GM10248 (cell line): ENCODE results near the gene STMP1.

ENCODE experiments used
- CTCF ChIA-PET: fragments of 300-600 bp; sonication (Branson Sonifier 250); formaldehyde crosslinking; extraction: SDS; loops from one replicate; lab custom pipeline; 2021; ENCODE audit warnings: antibody characterized with exemption; lab: Yijun Ruan, JAX
- POLR2A ChIA-PET: fragments of 350-650 bp; sonication (Branson Sonifier 250); formaldehyde crosslinking; extraction: SDS; loops from one replicate; lab custom pipeline; 2020; ENCODE audit warnings: antibody characterized with exemption; lab: Yijun Ruan, JAX
- DNase-seq: peaks from one replicate; pipeline ENCODE4 v3.0.0; 2012; ENCODE audit errors: extremely low spot score
- CTCF ChIP-seq: IDR thresholded peaks from 2 replicates; pipeline ENCODE4 v1.5.1; 2012; ENCODE audit warnings: mild to moderate bottlenecking, low read depth; ENCODE audit errors: extremely low read depth, missing control alignments, control extremely low read depth

Gene STMP1

GRCh38 chr7:135648235-135648634 lies 14.1 kb upstream of the STMP1 start:
- ChIA-PET CTCF (interaction anchor here (1.0 to 9.0 kb wide), 7 partner anchors 13 to 374 kb away, joined by 3 to 109 read pairs (median 34); partner anchors contain the start of gene STMP1), POLR2A (no interaction called here)
- DNase-seq, result no peak
- TF ChIP-seq CTCF, result no peak

DNA sequence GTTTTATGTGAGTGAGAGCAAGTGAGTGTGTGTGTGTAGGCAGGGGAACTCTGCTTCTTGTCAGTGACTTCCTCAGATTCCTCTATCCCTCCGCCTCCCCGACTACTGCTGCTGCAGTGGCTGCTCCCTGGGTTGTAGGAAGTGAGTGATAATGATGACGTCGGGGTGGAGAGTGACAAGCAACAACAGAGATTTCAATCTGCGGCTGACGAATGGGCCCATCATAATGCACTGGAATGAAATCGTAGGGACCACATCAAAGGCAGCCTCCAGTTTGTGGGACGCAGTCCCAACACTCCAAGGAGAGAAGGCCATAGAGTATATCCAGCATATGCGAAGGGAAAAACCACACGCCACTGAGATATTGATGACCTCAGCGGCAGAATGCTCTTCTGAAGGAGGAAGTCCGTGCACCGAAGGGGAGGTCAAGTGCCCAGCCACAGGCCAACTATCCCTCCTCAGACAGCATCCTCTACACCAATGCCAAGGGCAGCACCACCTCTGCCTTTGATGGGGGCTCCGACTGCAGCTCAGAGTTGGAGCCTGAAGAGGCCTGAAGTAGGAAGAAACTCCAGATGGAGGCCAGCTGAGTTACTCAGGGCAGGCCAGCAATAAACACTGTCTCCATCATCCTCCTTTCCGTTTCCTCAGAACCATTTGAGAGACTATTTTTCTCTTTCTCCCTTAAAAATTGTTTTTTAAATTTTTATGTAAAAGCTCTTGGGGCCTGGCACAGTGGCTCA lies 11.3 kb upstream of the STMP1 start:
- ChIA-PET POLR2A (no interaction called here), CTCF (interaction anchor here (1.3 to 9.0 kb wide), 2 partner anchors 11 to 30 kb away, joined by 3 to 109 read pairs; partner anchors contain the start of gene STMP1)
- TF ChIP-seq CTCF, result no peak
- no peak for DNase-seq

DNA sequence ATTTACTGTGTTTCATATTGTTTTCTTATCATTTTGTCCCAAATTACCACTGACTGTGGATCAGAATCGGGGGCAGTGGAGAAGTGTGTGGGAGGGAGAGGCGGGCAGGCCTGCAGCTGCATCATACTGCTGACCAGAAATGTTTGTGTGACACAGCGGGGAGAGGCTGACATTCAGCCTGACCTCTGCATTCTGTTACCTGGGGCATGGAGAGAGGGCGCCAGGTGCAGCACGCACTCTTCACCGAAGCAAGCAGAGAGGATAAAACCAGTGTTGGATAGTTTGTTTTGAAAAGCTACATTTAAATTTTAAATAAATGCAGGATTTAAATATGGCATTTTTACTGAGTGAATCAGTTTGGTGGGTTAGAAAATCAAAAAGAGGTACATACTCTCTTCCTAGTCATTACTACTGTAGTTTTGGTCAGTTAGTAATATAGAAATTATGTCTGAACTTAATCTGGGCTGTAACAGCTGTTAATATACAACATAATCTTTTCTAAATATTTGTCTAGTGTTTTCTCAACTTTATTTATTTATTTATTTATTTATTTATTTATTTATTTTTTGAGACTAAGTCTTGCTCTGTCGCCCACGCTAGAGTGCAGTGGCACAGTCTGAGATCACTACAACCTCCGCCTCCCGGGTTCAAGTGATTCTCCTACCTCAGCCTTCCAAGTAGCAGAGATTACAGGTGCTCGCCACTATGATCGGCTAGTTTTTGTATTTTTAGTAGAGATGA lies 8.8 kb upstream of the STMP1 start:
- no peak for TF ChIP-seq CTCF
- DNase-seq, result no peak
- POLR2A ChIA-PET, result no interaction called here
- CTCF ChIA-PET, result interaction anchor here (1.0 kb wide), 2 partner anchors 9 kb away, joined by 4 read pairs; partner anchors contain the start of gene STMP1

- ChIA-PET POLR2A (no interaction called here), CTCF (interaction anchor here (0.9 to 14.4 kb wide), 3 partner anchors 11 to 52 kb away, joined by 3 to 109 read pairs (median 91); no protein-coding TSS in a partner anchor)
- TF ChIP-seq CTCF, result no peak
- DNase-seq, result no peak
These were observed 3.8 kb upstream of the STMP1 start for GRCh38 chr7:135658564-135658963.

DNA sequence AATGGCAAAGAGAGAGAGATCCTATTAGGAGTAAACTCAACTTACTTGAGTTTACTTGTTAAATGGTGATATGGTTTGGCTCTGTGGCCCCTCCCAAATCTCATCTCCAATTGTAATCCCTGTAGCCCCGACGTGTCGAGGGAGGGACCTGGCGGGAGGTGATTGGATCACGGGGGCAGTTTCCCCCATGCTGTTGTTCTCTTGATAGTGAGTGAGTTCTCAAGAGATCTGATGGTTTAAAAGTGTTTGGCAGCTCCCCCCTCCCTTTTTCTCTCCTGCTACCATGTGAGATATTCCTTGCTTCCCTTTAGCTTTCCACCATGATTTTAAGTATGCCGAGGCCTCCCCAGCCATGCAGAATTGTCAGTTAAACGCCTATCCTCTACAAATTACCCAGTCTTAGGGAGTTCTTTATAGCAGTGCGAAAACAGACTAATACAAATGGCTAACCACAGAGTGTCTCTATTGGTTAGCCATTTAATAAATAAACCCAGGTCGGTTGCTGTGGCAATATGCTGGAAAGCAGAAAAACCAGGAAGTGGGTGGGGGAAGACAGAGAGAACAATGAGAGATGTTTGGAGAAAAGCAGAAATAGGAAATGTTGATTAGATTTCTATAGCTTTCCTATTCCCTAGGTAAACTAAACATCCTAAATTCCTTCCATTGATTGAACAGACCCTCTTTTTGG lies 3.0 kb upstream of the STMP1 start:
- POLR2A ChIA-PET, result no interaction called here
- no peak for TF ChIP-seq CTCF
- CTCF ChIA-PET, result interaction anchor here (0.9 to 14.4 kb wide), 3 partner anchors 11 to 52 kb away, joined by 3 to 109 read pairs (median 91); no protein-coding TSS in a partner anchor
- DNase-seq, result no peak
